OCI-LY3 (cell line): Measurements from ENCODE around the gene ATP8A2.

Experiments used
- H2AFZ ChIP-seq: fragments of 200-600, 300-600 bp; shearing (Covaris generic); 2 replicates; pipeline ENCODE4 v1.6.0; 2014; ENCODE audit warnings: antibody characterized with exemption, low read depth, low read length
- H3K27ac ChIP-seq: fragments of 200-600, 300-600 bp; sonication (generic); 2 replicates; pipeline ENCODE4 v1.5.1; 2014; ENCODE audit warnings: mild to moderate bottlenecking, low read length, moderate library complexity, mixed read lengths
- H3K27me3 ChIP-seq: fragments of 200-600, 300-600 bp; sonication (generic); 2 replicates; pipeline ENCODE4 v1.6.1; 2014; ENCODE audit warnings: low read depth, low read length, mixed read lengths
- H3K36me3 ChIP-seq: fragments of 200-600, 300-600 bp; sonication (generic); replicated peaks from 2 replicates; pipeline ENCODE3; 2014; ENCODE audit warnings: low read depth, low read length, mixed read lengths
- H3K4me1 ChIP-seq: fragments of 300-600, 200-600 bp; sonication (generic); 2 replicates; pipeline ENCODE4 v1.6.1; 2014; ENCODE audit warnings: low read length, mixed read lengths
- H3K4me2 ChIP-seq: fragments of 200-600, 300-600 bp; sonication (generic); 2 replicates; pipeline ENCODE4 v1.6.1; 2014; ENCODE audit warnings: low read length, mixed read lengths
- H3K4me3 ChIP-seq: fragments of 300-600, 200-600 bp; sonication (generic); 2 replicates; pipeline ENCODE4 v1.5.1; 2014; ENCODE audit warnings: antibody characterized with exemption, mild to moderate bottlenecking, low read length, moderate library complexity
- H3K79me2 ChIP-seq: fragments of 300-600, 200-600 bp; shearing (Covaris generic); 2 replicates; pipeline ENCODE4 v1.6.1; 2014; ENCODE audit warnings: mild to moderate bottlenecking, low read length, mixed read lengths
- H3K9ac ChIP-seq: fragments of 300-600, 200-600 bp; shearing (Covaris generic); 2 replicates; pipeline ENCODE4 v1.6.0; 2014; ENCODE audit warnings: mild to moderate bottlenecking, low read length, moderate library complexity
- H3K9me3 ChIP-seq: fragments of 200-600, 300-600 bp; shearing (Covaris generic); 2 replicates; pipeline ENCODE4 v1.6.1; 2014; ENCODE audit warnings: low read length, mixed read lengths; ENCODE audit not compliant: insufficient read depth
- H4K20me1 ChIP-seq: fragments of 200-600, 300-600 bp; sonication (generic); 2 replicates; pipeline ENCODE4 v1.6.1; 2016; ENCODE audit warnings: low read length, mixed read lengths; ENCODE audit not compliant: insufficient read depth
- EZH2phosphoT487 ChIP-seq: fragments of 200-600 bp; shearing (Covaris generic); IDR thresholded peaks from 2 replicates; pipeline ENCODE4 v1.6.1; 2018; ENCODE audit warnings: antibody characterized with exemption, mixed run types, low read depth
- TF ChIP-seq, protein P1 (sequence below): fragments of 200-600, 300-600 bp; sonication (generic); IDR thresholded peaks from 2 replicates; pipeline ENCODE4 v1.5.1; 2014; ENCODE audit warnings: antibody characterized with exemption, low read length, low read depth

ATP8A2 gene

DNA sequence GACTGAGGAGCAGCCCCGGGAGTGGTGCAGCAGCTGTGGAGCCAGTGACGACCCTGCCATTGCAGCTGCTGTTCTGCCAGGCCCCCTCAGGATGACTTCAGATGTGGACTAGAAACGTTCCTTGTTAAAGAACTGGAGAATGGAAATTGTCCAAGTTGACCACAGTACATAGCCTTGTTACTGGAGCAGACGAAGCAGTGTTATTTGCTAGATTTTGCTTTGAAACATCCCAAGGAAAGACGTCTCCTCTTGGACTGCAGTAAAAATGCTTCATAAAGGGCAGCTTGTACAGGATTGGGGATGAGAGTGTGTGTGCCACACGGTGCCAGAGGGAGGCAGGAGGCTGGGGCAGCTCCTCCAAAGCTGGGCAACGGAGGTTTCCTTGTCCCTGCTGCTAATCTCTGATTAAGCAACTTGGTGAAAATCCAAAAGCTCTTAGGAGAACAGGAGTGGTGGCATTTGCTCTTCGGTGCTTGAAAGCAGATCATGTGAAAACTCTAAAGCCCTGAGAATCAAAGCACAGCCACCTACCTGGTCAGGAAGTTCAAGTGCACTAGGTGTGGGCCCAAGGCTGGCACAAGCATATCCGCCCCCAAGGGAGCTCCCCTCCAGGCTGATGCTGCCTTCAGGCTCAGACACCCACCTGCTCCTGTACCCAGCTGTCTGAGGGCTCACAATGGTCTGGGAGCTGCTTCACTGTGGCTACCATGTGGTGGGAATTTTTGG is 645.6 kb downstream of the ATP8A2 start:
- Histone ChIP-seq H3K36me3 (no peaks in the 10 kb centered on the region), H4K20me1 (no peaks in the 10 kb centered on the region), H3K4me1 (peaks cover 14% of the 10 kb centered on the region), H3K9me3 (no peaks in the 10 kb centered on the region), H3K4me2 (no peak overlapping the region), H3K4me3 (no peak overlapping the region), H2AFZ (no peak overlapping the region), H3K79me2 (no peaks in the 10 kb centered on the region), H3K9ac (no peak overlapping the region), H3K27ac (no peak overlapping the region), H3K27me3 (no peaks in the 10 kb centered on the region)
- TF ChIP-seq, protein P1, sequence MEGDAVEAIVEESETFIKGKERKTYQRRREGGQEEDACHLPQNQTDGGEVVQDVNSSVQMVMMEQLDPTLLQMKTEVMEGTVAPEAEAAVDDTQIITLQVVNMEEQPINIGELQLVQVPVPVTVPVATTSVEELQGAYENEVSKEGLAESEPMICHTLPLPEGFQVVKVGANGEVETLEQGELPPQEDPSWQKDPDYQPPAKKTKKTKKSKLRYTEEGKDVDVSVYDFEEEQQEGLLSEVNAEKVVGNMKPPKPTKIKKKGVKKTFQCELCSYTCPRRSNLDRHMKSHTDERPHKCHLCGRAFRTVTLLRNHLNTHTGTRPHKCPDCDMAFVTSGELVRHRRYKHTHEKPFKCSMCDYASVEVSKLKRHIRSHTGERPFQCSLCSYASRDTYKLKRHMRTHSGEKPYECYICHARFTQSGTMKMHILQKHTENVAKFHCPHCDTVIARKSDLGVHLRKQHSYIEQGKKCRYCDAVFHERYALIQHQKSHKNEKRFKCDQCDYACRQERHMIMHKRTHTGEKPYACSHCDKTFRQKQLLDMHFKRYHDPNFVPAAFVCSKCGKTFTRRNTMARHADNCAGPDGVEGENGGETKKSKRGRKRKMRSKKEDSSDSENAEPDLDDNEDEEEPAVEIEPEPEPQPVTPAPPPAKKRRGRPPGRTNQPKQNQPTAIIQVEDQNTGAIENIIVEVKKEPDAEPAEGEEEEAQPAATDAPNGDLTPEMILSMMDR, result no peak
- no peak for TF ChIP-seq EZH2phosphoT487

DNA sequence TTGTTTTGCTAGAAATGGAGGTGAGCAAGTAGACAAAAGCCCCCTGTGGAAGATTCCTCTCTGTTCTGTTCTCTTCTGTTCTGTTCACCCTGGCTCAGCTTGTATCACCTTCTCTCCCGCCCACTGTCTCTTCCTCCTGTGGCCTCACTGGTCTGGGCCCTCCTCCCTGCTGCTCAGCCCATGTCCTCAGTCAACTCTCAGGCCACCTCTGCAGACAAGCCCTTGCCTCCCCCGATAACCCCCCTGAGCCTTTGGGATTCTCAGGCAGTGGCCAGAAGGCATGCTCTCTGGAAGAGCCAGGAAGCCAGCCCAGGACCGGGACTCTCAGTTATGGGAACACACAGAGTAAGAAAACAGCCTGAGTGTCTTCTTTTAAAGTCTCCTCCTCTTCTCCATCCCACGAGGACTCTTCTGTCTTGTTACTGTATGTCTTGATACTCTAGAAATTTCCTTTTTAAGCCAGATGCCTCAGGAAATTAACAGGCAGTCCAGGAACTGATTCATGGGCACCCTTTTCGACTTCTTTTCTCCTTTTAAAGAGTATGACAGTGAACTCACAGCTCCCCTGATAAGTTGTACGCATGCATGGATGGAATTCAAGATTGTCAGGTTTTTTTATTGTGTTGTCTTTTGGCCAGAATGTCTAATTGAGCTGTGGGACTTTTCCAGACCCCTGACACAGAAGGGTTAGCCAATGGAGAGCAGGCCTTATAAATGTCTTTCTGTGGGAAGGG is 646.3 kb downstream of the ATP8A2 start:
- no peak overlapping the region for H3K9ac ChIP-seq
- H3K4me3 ChIP-seq, result no peak overlapping the region
- no peak overlapping the region for H3K4me2 ChIP-seq
- H3K36me3 ChIP-seq, result no peaks in the 10 kb centered on the region
- no peaks in the 10 kb centered on the region for H3K79me2 ChIP-seq
- no peaks in the 10 kb centered on the region for H3K9me3 ChIP-seq
- H3K27me3 ChIP-seq, result no peaks in the 10 kb centered on the region; the same call in 1 of the 2 replicates
- H3K27ac ChIP-seq, result no peak overlapping the region
- no peaks in the 10 kb centered on the region for H4K20me1 ChIP-seq
- no peak for TF ChIP-seq EZH2phosphoT487
- peaks cover 14% of the 10 kb centered on the region for H3K4me1 ChIP-seq
- H2AFZ ChIP-seq, result no peak overlapping the region

DNA sequence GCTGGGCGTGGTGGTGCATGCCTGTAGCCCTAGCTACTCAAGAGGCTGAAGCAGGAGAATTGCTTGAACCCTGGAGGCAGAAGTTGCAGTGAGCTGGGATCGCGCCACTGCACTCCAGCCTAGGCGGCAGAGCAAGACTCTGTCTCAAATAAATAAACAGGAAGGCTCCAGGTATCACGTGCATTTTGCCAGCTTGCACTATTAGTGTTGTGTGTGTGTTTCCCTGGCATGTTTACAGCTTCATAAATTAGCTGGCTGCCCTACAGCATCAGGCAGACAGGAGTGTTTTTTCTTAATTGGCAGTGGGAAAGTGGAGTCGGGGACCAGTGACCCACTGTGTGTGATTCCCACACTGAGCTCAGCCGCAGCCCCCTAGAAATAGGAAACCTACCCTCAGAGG is 647.5 kb downstream of the ATP8A2 start:
- Histone ChIP-seq H3K4me3 (no peak overlapping the region), H3K79me2 (no peaks in the 10 kb centered on the region), H3K4me1 (peaks cover 14% of the 10 kb centered on the region), H3K9ac (no peak overlapping the region), H3K4me2 (no peak overlapping the region), H3K36me3 (no peaks in the 10 kb centered on the region), H3K27ac (no peak overlapping the region), H2AFZ (no peak overlapping the region), H4K20me1 (no peaks in the 10 kb centered on the region), H3K9me3 (no peaks in the 10 kb centered on the region), H3K27me3 (no peaks in the 10 kb centered on the region; the same call in 1 of the 2 replicates)
- TF ChIP-seq, protein P1, result no peak
- no peak for TF ChIP-seq EZH2phosphoT487

DNA sequence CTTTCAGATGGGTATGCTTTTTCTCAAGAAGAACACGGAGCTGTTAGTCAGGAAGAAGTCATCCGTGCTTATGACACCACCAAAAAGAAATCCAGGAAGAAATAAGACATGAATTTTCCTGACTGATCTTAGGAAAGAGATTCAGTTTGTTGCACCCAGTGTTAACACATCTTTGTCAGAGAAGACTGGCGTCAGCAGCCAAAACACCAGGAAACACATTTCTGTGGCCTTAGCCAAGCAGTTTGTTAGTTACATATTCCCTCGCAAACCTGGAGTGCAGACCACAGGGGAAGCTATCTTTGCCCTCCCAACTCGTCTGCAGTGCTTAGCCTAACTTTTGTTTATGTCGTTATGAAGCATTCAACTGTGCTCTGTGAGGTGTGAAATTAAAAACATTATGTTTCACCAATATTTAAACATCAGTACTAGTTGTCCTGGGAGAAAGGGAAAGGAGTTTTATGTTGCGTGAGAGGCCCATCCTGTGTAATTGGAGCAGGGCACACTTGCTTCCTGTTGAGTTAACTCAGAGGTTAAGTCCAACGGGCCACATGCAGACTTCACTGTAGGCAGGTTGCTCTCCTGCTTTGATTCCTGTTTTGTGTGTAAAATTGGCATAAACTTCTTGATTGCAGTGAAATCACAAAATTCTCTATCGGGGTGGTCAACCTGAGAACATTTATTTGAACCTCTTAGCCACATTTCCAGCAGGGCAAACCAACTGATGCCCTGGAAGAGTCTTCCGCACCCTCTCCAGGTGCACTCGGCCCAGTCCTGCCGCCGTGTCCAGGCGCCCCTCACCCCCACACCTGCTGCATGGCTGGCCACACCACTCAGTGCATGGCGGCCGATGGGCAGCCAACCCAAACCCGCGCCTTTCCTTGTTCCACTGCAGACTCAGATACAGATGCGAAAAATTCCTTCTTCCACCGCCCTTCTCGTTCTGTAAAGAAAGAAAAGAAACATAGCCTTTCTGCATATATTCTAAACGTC is 648.4 kb downstream of the ATP8A2 start:
- H3K79me2 ChIP-seq, result no peaks in the 10 kb centered on the region
- no peaks in the 10 kb centered on the region for H4K20me1 ChIP-seq
- H2AFZ ChIP-seq, result no peak overlapping the region
- H3K4me3 ChIP-seq, result no peak overlapping the region
- H3K9ac ChIP-seq, result no peak overlapping the region
- no peak overlapping the region for H3K27ac ChIP-seq
- H3K4me1 ChIP-seq, result peaks cover 14% of the 10 kb centered on the region
- H3K36me3 ChIP-seq, result no peaks in the 10 kb centered on the region
- no peak for TF ChIP-seq EZH2phosphoT487
- TF ChIP-seq, protein P1, result no peak
- H3K27me3 ChIP-seq, result no peaks in the 10 kb centered on the region; the same call in 1 of the 2 replicates
- H3K4me2 ChIP-seq, result no peak overlapping the region
- no peaks in the 10 kb centered on the region for H3K9me3 ChIP-seq
